DMS 273 treated with DMSO at 0.1 percent for 48 hours (cell line): ENCODE results near the gene SYNJ1.
"Not testable (repeated sequence)": the region's sequence is repeated elsewhere in the genome, so short reads cannot be mapped to it uniquely, and the experiment has no call there.

Source experiments
- DNase-seq: peaks from one replicate; lab custom pipeline; 2025; lab: John Stamatoyannopoulos, UW

SYNJ1 gene

GRCh38 chr21:32727687-32728455 is at the start of gene SYNJ1:
SYNJ1 (minus strand) TSS chr21:32728013; CDS start chr21:32726895, 1,118 bp downstream.
- DNase-seq, result peak; percentile 78

- DNase-seq, result no peak
Observed at GRCh38 chr21:32777269-32777668, 49.5 kb upstream of the SYNJ1 start.

- DNase-seq, result no peak
Observed at GRCh38 chr21:32776743-32777142, 48.9 kb upstream of the SYNJ1 start.

- DNase-seq, result not testable (repeated sequence)
Observed at GRCh38 chr21:32773048-32773344, 45.2 kb upstream of the SYNJ1 start.

GRCh38 chr21:32772281-32773047 is 44.7 kb upstream of the SYNJ1 start:
- no peak for DNase-seq

- no peak for DNase-seq
Observed at GRCh38 chr21:32770871-32771523, 43.2 kb upstream of the SYNJ1 start.

GRCh38 chr21:32768530-32768929 is 40.7 kb upstream of the SYNJ1 start:
- DNase-seq, result no peak

- no peak for DNase-seq
Observed at GRCh38 chr21:32765058-32765457, 37.2 kb upstream of the SYNJ1 start.

- no peak for DNase-seq
Observed at GRCh38 chr21:32764186-32764585, 36.4 kb upstream of the SYNJ1 start.

- no peak for DNase-seq
Observed at GRCh38 chr21:32757804-32758203, 30.0 kb upstream of the SYNJ1 start.

GRCh38 chr21:32756096-32756495 is 28.3 kb upstream of the SYNJ1 start:
- no peak for DNase-seq

GRCh38 chr21:32753818-32754585 is 26.2 kb upstream of the SYNJ1 start:
- no peak for DNase-seq

GRCh38 chr21:32750405-32750804 is 22.6 kb upstream of the SYNJ1 start:
- no peak for DNase-seq

GRCh38 chr21:32749662-32750061 is 21.8 kb upstream of the SYNJ1 start:
- no peak for DNase-seq

- DNase-seq, result no peak
Observed at GRCh38 chr21:32748529-32748928, 20.7 kb upstream of the SYNJ1 start.

GRCh38 chr21:32747396-32747795 is 19.6 kb upstream of the SYNJ1 start:
- no peak for DNase-seq

GRCh38 chr21:32746711-32747110 is 18.9 kb upstream of the SYNJ1 start:
- not testable (repeated sequence) for DNase-seq

GRCh38 chr21:32742396-32742795 is 14.6 kb upstream of the SYNJ1 start:
- DNase-seq, result no peak

GRCh38 chr21:32741336-32741735 is 13.5 kb upstream of the SYNJ1 start:
- no peak for DNase-seq

- no peak for DNase-seq
Observed at GRCh38 chr21:32739946-32740345, 12.1 kb upstream of the SYNJ1 start.

- DNase-seq, result not testable (repeated sequence)
Observed at GRCh38 chr21:32736083-32736482, 8.3 kb upstream of the SYNJ1 start.

- no peak for DNase-seq
Observed at GRCh38 chr21:32735524-32735923, 7.7 kb upstream of the SYNJ1 start.
